Hepatocyte (in vitro differentiated cells): ENCODE measurements around the gene TBL3.

Source experiments
- CTCF ChIP-seq: fragments of 200-600 bp; sonication (generic); IDR thresholded peaks from 2 replicates; pipeline ENCODE4 v1.5.1; 2016; ENCODE audit warnings: antibody characterized with exemption, mild to moderate bottlenecking; ENCODE audit not compliant: poor library complexity
- EZH2 ChIP-seq: fragments of 200-600 bp; sonication (generic); IDR thresholded peaks from 2 replicates; pipeline ENCODE4 v1.6.1; 2016; ENCODE audit warnings: antibody characterized with exemption, mild to moderate bottlenecking, borderline replicate concordance

- TF ChIP-seq CTCF (no peak), EZH2 (no peak)
Measured at GRCh38 chr16:1968146-1968953, 3.5 kb upstream of the TBL3 start.
